ENCODE measurements around the gene TMEM258.

TMEM258 gene

DNA sequence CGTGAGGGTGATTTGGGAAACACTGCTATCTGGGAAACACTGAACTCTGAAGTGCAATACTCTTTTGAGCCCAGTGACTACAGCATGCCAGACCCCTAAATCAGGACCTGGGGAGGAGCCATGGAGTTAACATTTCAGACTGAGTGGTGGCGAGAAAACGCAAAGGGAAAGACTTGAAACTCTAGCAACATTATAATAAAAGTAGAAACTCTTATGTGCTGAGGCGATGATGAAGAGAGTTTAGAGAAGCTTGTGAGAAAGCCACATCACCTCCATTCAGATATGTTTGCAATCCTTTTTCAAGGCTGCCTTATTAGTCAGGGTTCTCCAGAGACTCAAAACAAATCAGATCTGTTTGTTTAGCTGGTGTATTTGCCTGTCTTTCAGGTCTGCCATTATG lies 2.2 kb upstream of the TMEM258 start:
- DNase-seq: no peak

DNA sequence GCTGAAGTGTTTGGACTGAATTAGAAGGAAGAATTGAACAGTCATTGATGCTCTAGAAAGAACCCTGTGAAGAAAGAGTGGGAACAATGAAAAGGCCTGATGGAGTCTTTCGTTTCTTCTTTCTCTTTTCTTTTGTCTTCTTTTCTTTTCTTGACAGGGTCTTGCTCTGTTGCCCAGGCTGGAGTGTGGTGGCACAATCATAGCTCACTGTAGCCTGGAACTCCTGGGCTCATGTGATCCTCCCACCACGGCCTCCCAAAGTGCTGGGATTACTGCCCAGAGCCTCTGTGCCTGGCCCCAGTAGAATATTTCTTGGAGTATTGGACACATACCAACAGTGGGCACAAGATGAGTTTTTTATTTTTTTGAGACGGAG lies 1.4 kb upstream of the TMEM258 start:
- DNase-seq: no peak

GRCh38 chr11:61793083-61793828 lies 857 bp upstream of the TMEM258 start:
- no peak for DNase-seq

- DNase-seq: peak; percentile 82
Observed at GRCh38 chr11:61791737-61792309, 576 bp downstream of the TMEM258 start.

DNA sequence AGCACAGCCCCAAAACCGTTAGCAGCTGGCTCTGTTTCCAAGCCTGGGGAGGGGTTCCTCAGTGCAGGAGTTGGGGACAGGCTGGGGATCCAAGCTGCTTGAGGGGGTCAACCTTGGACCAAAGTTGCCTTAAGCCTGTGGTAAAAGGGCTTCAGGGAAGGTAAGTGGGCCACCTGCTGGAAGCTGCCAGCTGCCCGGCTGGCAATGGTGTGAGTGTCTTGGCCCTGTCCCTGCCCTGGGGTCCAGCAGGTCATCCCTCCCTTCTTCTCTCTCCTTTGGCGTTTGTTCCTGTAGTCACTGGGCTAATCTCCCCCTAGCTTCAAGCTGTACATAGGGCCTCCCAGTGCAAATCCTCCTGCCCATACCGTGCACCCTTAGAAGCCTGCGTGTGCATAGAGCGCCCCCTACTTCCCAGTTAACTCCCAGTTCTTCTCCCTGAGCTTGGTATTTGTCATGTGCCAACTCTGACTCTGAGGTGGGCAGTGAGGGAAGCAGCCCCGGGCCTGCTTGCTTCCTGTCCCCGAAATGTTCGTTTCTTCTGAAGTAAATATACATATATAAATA lies 4.4 kb downstream of the TMEM258 start:
- no peak for DNase-seq

DNA sequence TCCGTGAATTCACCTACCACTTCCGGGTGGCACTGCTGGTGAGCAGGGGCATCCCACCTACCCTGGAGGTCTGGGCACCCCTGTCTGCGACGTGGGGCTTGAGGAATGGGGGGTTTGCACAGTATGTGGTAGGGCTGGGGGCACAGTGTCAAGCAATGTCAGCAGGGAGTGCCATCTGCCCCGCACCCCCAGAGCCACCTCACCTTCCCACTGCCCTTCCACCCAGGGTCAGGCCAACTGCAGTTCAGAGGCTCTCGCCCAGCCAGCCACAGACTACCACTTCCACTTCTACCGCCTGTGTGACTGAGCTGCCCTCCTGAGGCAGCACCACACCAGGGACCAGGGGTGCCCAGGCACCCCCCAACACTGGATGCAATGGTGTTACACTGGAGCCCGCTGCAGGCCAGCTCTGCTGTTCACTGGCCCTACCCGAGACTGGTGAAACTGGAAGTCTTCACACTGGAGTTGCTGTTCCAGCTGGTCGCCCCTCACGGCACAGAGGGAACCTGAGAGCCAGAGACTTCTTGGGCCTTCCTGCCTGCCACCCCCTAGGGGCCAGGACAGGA lies 6.5 kb downstream of the TMEM258 start:
- DNase-seq: no peak

DNA sequence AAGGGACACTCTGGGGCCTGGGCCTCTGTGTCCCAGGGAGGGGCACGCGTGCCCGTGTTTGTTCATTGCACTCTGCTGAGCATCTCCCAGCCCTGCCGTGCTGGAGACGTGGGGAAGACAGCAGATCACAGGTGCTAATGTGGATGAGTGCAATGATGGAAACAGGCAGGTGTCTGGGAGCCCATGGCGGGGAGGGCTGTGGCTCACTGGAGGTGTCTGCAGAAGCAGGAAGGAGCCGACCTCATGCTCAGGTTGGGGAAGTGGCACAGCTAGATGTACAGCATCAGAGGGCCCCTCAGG lies 7.9 kb downstream of the TMEM258 start:
- no peak for DNase-seq

GRCh38 chr11:61783717-61784505 lies 8.5 kb downstream of the TMEM258 start:
- DNase-seq: no peak

- DNase-seq: no peak
Observed at GRCh38 chr11:61782841-61783240, 9.6 kb downstream of the TMEM258 start.

DNA sequence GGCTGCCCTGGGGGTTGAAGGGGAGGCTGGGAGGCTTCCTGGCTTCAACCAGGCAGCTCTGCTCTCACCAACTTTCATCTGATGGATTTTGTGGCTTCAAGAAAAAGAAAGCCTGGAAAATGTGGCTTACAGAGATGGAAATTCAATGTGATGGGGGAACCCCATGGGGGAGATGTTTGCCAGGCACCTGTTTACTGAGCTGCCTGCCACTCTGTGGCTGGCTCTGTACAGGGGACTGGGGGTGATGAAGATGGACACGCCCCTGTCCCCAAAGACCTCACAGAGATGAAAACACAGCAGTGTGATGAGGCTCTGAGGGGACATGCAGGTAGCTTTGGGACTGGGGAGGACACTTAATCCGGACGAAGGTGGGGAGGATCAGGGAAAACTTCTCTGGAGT lies 10.1 kb downstream of the TMEM258 start:
- DNase-seq: no peak

- no peak for DNase-seq
Observed at GRCh38 chr11:61781585-61781984, 10.8 kb downstream of the TMEM258 start.

- no peak for DNase-seq
Observed at GRCh38 chr11:61780581-61781162, 11.7 kb downstream of the TMEM258 start.

DNA sequence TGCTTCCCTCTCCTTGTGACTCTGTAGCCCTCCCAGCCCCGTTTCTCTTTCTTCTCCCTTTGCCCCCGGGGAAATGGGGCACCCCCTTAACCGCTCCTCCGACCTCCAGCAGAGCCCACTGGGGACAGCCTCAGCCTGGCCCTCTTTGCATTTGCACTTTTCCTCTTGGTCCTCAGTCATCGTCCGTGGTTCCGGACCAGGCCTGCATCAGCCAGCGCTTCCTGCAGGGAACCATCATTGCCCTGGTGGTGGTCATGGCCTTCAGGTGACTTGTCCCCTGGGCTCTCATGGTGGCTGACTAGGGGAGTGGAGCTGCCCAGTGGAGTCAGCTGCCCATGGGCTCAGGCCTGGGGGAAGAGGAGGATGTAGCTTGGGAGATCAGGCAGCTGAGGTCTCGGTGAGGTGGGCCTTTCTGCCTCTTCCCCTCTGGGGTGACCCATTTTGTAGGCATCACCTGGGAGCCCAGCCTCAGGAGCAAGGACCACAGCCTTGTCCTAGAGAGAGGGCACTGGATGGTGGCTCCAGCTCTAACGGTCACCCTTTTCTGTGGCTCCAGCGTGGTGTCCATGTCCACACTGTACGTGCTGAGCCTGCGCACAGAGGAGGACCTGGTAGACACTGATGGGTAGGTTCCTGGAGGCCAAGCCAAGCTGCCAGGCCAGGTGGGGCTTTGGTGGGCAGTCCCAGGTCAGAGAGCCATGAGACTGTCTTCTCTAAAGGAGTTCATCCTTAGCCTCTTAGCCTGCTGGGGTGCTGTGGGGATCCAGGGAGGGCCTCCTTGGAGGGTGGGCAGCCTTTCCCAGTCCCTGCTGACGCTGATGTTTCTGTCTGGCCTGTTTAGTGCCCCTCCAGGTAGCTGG lies 12.5 kb downstream of the TMEM258 start:
- DNase-seq: no peak

- no peak for DNase-seq
Observed at GRCh38 chr11:61778920-61779650, 13.3 kb downstream of the TMEM258 start.

DNA sequence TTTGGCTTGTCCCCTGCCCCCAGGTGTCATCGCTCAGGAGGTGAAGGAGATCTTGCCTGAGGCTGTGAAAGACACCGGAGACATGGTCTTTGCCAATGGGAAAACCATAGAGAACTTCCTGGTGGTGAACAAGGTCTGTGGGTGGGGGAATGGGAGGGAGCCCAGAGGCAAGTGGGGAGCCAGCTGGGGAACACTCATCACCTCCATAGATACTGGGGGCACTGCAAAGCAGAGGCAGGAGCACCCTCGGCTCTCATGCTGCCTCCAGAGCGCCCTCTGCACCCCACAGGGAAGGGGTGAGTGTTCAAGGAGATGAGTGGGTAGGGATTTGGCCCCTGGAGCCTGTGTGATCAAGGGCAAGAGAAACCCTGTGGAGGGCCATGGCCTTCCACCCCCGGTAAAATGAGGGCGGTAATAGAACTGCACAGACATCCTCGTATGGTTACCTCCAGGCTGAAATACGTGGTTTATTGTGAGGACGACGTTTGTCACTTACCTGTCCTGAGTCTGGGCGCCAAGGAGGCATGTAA lies 14.0 kb downstream of the TMEM258 start:
- DNase-seq: no peak

- no peak for DNase-seq
Observed at GRCh38 chr11:61777234-61778090, 14.9 kb downstream of the TMEM258 start.

DNA sequence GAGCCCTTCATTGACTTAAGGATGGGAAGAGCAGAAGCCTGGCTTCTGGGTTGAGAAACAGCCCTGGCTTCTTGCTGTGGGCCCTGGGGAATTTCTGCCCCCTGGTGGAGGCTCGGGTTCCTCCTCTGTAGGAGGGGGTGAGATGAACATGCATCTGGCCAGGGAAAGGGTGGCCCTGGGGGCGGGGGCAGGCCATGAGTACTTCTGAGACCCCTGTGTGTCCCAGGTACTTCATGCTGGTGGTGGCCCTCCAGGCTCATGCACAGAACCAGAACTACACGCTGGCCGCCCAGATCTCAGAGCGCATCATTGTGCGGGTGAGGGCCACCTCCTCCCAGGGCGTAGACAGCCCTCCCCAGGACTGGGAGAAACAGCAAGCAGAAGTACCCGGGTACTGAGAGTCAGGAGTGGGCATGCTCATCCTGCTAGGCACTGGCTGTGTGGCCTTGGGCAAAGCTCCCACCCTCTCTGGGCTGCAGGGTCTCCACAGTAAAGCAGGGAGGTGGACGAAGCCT lies 15.8 kb downstream of the TMEM258 start:
- DNase-seq: peak; percentile 13

DNA sequence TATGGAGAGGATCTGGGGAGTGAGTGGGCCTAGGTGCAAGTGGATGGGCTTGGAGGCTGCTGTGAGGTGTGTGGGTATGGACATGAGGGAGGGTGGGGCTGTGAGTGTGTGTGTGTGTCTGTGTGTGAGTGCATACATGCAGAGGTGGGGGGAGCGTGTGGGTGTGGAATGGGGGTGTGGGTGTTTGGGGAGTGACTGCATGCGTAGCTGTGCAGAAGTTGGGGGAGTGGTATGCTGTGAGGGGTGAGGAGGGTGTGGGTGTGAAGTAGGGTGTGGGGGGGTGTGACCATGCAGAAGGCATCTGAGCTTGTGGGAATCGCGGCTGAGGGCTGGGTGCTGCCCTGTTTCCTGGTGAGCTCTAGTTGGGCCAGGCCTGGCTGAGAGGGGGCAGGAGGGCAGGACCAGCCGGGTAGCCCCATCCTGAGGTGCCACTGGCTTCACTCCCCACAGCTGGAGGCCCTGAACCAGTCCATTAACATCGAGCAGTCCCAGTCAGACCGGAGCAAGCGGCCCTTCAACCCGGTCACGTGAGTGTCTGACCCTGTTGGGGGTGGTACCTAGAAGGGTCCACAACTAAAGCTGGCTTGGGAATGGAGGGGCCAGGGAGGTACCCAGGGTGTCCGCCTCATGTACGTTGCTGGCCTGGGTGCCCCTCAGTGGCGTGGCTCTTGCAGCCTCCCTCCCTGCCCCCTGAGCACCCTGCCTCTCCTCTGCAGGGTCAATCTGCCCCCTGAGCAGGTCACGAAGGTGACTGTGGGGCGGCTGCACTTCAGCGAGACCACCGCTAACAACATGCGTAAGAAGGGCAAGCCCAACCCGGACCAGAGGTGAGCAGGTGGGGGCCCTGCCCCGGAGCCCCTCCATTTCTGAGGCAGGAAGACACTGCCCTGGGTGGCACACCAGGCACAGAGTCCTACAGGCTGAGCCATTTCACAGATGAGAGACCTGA lies 16.5 kb downstream of the TMEM258 start:
- DNase-seq: no peak

GRCh38 chr11:61775106-61775505 lies 17.3 kb downstream of the TMEM258 start:
- no peak for DNase-seq

All from amniotic stem cell (primary cell).